NCI-H526 treated with DMSO at 0.1 percent for 48 hours (cell line): ENCODE measurements around the gene SHD.
"Not testable (repeated sequence)": the region's sequence is repeated elsewhere in the genome, so short reads cannot be mapped to it uniquely, and the experiment has no call there.

Source experiments
- DNase-seq: peaks from one replicate; lab custom pipeline; 2025; lab: John Stamatoyannopoulos, UW

The SHD gene

DNA sequence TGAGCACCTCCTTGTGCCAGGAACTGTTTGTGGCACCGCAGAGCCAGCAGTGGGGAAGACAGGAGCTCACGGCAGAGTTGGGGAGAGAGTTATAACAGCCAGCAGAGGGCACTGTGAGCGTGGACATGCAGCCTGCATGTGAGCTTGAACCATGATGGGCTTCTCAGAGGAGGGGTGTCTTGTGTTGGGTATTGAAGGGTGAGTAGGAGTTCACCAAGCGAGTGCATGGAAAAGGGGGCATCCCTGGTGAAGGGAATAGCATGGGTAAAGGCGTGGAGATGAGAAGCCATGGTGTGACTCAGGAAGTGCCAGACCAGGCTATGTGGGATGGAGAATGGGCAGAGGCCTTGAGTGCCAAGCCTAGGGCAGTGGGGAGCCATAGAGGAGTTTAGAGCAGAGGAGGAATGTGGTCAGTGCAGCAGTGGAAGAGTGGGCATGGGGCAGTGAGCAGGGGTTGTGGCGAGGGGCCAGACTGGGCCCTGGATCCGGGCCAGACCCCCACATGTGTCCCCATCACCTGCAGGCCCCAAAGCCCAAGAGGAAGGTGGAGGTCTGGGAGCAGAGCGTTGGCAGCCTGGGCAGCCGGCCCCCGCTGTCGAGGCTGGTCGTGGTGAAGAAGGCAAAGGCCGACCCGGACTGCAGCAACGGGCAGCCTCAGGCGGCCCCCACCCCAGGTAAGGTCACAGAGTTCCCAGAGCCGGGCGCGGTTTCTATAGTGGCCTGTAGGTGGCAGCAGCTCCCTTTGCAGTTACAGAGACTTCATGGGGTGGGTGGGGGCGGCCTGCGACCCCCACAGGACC, 11.8 kb upstream of the SHD start:
- DNase-seq: peak; percentile 5

DNA sequence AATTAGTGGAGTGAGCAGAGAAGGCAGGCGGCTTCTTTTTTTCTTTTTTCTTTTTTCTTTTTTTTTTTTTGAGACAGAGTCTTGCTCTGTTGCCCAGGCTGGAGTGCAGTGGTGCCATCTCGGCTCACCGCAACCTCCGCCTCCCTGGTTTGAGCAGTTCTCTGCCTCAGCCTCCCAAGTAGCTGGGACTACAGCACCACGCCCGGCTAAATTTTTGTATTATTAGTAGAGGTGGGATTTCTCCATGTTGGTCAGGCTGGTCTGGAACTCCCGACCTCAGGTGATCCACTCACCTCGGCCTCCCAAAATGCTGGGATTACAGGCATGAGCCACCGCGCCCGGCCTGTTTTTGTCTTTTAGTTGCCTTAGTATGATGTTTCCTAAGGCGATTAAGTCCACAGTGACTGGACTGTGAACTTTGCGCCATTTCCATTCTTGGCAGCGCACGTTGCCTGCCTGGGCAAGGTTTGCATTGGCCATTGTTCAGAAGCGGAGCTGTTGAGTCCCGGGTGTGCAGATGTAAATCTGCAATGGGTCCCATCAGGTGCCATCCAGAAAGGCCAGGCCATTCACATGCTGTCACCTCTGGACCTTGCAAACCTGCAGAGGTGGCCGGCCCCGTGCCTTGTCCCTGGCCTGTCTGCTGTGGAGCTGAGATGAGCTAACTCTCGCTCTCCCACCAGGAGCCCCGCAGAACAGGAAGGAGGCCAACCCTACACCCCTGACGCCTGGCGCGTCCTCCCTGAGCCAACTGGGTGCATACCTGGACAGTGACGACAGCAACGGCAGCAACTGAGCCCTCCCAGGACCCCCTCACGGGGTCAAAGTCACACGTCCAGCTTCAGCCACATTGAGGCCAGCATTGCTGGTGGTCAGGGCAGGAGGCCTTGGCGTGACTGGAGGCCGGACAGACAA, 10.9 kb upstream of the SHD start:
- DNase-seq: no peak

DNA sequence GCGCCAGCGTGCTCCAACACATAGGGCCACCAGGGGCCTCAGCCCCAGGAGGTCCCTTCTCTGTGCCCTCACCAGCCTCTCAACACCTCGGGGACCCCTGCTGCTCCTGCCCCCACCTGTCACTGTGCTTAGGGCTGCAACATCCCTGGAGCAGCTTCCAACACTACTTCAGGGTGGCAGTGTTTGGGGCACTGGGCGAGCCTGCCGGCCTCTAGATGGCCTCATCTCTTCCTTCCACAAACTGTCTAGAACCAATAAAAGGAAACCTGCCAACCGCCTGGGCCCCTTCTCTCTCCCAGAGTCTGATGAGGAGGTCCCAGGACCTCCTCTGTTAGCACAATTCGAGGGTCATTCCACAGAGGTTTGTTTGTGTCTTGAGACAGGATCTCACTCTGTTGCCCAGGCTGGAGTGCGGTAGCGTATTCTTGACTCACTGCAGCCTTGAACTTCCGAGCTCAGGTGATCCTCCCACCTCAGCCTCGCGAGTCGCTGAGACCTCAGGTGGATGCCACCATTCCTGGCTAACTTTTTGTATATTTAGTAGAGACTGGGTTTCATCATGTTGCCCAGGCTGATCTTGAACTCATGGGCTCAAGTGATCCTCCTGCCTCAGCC, 10.1 kb upstream of the SHD start:
- DNase-seq: no peak

DNA sequence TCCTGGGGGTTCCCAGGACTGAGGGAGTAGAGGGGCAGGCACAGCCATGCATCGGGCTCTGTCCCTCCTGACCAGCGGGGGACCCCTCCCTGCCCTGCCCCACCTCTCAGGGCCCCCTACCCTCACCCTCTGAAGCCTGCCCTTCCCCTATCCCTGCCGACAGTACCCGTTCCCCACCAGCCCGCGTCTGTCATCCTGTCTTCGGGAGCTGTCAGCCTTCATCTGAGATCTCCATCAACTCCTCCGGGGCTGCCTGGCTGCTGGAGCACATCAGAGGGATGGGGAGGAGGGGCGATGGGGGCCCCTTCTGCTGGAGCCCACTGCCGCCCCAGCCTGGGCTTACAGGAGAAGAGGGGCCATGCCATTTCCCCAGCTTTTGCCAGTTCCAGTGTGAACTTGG, 6.2 kb upstream of the SHD start:
- DNase-seq: no peak

DNA sequence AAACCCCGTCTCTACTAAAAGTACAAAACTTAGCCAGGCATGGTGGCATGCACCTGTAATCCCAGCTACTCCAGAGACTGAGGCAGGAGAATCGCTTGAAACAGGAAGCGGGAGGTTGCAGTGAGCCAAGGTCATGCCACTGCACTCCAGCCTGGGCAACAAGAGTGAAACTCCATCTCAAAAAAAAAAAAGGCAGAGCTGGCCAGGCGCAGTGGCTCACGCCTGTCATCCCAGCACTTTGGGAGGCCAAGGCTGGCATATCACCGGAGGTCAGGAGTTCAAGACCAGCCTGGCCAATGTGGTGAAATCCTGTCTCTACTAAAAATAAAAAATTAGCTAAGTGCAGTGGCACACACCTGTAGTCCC, 4.8 kb upstream of the SHD start:
- DNase-seq: not testable (repeated sequence)

DNA sequence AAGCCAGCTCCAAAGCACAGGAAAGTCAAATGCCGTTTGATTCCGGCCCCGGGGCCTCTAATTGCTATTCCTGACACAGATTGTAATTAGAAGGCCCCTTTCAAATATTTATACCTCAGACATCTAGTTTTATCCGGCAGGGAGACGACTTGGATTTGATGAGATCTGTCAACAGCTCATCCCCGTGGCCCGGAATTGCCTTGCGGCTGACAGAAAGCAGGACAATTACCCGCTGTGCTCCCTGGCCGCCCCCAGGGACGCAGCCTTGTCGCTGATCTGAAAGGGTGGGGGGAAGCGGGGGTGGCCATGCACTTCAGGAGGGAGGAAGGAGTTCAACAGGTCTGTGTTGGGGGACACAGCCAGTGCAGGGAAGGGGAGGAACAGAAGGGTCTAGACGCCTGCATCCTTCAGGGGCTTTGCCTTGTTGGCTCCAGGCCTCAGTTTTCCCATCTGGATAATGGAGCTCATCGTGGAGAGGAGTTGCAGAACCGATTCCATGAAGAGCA, 1.8 kb upstream of the SHD start:
- no peak for DNase-seq

DNA sequence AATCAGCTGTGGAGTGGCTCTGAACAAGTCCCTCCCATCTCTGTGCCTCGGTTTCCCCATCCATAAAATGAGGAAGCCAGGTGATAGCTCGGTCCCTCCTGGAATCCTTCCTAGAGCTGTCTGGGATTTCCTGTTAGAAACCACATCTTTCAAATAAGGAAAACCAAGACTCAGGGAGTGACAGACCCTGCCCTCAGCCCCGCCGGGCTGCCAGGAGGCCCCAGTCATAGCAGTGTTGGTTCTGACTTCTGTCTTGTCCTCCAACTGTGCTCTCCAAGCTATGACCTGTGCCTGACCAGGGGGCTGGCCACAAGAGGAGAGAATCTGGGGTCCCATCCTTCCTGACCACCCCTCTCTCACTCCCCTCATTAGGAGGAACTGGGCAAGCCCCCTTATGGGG, 1.1 kb upstream of the SHD start:
- no peak for DNase-seq

DNA sequence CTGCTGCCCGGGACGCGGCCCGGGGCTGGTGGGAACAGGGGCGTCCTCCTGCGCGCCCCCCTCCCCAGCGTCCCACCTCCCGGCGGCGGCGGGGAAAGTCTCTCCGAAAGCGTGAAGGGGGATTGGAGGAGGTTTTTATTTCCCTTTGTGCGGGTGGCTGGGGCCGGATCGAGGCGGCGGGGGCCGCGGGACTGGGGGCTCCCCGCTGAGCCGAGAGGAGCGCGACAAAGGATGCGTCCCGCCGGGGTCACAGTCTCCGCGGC, 132 bp downstream of the SHD start:
- no peak for DNase-seq

DNA sequence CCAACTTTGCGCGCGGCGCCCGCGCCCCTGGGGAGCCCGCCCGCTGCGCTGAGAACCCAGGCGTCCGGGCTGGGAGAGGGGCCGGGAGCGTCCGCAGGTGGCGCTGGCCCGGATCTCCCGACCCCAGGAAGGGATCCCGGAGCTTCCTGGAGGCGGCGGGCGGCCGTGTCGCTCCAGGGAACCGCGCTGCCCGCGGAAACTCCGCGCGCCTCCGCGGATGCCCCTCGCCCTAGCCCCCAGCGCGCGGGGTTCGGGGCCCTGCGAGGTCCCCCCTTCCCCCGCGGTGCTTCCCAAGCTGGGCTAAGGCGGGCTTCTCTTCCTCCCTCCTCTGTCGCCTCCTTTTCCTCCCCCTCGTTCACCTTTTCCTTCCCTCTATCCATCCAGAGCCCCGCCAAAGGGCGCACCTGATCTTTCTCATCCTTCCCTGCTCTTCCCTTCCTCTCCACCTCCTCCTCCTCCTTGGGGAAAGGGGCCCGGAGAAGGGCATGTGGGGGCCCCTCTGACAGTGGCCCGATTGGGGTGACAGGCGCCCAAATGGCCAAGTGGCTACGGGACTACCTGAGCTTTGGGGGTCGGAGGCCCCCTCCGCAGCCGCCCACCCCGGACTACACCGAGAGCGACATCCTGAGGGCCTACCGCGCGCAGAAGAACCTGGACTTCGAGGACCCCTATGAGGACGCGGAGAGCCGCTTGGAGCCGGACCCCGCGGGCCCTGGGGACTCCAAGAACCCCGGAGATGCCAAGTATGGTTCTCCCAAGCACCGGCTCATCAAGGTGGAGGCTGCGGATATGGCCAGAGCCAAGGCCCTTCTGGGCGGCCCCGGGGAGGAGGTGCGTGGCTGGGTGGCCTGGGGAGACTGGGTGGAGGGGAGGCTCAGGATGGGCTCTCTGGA, 710 bp downstream of the SHD start:
- no peak for DNase-seq

DNA sequence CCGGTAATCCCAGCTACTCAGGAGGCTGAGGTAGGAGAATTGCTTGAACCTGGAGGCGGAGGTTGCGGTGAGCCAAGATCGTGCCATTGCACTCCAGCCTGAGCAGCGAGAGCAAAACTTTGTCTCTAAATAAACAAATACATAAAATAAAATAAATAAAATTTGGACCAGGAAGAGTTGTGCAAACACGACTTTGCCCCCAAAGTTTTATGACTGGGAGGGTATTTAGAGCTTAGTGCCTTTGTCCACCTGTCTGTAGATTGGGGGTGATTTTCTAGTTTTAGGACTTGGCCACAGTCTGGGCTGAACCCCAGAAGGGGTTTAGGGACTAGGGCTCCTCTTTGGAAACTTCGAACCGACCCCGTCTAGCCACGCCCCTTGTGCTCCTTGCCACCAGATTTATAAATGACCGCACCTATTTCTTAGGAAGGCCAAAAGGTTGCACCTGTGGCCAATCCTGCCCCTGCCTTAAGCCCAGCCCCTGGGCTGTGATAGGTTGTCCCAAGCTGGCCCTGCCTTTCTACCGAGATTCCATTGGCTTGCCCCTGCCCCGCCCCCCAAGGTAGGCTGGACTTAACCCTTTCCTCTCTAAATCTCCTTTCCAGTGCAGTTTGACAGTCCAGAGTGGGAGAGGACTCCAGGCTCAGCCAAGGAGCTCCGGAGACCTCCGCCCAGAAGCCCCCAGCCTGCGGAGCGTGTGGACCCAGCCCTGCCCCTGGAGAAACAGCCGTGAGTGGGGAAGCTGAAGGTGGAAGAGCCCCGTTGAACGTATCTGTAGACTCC, 5.3 kb downstream of the SHD start:
- DNase-seq: peak; percentile 11

DNA sequence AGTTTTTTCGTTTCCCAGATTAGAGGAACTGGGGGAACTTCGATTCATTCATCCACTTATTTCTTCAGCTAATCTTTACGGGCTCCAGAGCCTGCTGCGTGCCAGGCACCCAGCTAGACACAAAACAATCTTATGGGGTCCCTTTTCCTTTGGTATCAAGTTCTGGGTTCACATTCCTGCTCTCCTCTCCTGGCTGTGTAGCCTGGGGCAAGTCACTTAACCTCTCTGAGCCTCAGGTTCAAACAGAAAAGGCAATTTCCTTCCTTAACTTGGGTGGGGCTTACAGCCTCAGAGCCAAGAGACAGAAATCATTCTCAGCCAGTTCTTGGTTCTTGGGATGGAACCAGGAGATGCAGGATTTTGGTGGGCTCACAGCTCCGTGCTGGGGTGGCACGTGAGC, 5.9 kb downstream of the SHD start:
- no peak for DNase-seq

DNA sequence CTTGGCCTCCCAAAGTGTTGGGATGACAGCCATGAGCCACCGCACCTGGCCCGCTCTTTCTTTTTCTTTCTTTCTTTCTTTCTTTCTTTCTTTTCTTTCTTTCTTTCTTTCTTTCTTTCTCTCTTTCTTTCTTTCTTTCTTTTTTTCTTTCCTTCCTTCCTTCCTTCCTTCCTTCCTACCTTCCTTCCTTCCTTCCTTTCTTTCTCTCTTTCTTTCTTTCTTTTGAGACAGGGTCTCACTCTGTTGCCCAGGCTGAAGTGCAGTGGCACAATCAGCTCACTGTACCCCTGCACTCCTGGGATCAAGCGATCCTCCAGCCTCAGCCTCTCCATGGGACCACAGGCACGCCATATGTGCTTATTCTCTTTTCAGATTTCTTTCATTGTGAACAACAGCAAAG, 7.1 kb downstream of the SHD start:
- DNase-seq: not testable (repeated sequence)

DNA sequence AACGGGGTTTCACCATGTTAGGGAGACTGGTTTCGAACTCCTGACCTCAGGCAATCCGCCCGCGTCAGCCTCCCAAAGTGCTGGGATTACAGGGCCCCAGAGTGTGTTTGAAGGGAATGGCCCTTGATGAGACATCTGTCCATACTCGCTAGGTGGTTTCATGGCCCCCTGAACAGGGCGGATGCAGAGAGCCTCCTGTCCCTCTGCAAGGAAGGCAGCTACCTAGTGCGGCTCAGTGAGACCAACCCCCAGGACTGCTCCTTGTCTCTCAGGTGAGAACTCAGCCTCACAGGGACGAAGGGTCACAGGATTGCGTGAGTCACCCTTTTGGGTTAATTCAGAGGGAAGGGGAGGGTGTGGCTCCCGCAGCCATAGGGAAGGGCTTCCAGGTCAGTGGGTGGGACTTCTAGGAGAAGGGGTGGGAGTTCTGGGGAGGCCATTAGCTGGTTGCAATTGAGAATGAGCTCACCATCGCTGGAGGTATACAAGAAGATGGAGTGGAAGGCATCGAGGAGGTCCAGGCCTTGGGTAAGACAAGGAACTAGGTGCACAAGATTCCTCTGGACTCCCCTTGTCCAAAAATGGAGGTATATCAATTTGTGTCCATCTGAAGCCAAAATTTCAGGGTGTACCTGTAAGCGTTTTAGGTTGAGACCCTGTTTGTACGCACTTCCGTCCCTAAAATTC, 9.2 kb downstream of the SHD start:
- DNase-seq: no peak

DNA sequence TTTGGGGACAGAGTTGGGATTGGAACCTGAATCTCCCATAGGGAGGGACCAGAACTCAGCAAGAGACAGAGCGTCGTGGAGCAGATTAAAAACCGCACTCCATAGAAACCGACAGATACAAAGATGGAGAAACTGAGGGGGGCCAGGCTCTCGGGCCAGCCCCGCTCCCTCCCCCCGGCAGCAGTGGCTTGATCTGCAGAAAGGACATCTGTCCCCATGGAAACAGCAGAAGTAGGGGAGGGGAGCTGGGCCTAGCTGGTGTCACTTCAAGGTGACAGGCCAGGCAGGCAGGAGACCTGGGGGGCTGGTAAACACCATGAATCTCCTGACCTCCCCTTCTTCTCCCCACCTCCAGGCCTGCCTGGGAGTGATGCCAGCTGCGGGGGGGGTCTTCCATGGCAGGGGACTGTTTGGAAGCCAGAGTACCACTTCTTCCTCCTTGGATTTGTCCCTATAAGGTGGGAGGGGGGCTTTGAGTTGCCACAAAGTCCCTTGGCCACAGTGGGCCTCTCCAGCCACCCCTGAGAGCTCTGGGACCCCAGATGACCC, 12.2 kb downstream of the SHD start:
- DNase-seq: no peak

DNA sequence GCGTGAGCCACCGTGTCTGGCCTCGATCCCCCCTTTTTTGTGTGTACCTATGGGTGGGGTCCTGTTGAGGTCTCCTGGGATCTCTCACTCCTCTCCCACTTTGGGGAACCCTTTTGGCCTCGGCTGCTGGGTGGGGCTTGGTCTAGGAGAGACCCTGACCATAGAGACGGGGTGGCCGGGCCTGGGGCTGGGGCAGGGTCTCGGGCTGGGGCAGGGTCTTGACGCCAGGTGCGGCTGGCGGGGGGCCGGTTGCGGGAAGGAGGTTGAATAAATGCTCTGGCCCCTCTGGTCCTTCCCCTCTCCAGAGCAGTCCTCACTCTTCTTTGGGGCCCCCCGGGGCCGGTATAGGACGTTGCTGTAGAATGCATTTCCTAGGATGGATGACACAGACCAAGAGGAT, 13.4 kb downstream of the SHD start:
- DNase-seq: no peak

DNA sequence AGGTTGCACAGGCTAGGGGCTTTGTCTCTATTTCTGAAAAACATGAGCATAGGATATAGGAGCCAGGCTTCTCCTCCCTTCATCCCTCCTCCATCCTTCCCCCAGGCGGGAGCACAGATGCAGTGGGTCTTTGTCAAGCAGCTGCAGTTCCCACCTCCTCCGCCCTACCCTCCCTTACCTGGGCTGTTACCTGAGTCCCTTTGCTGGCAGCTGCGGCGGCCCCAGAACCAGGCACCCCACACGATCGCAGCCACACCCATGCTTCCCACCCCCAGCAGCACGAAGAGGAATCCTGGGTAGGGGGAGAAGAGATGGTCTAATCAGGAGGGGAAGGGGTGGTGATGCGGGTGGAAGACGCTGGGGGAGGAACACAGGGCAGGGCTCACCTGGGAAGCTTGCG, 15.3 kb downstream of the SHD start:
- DNase-seq: no peak

DNA sequence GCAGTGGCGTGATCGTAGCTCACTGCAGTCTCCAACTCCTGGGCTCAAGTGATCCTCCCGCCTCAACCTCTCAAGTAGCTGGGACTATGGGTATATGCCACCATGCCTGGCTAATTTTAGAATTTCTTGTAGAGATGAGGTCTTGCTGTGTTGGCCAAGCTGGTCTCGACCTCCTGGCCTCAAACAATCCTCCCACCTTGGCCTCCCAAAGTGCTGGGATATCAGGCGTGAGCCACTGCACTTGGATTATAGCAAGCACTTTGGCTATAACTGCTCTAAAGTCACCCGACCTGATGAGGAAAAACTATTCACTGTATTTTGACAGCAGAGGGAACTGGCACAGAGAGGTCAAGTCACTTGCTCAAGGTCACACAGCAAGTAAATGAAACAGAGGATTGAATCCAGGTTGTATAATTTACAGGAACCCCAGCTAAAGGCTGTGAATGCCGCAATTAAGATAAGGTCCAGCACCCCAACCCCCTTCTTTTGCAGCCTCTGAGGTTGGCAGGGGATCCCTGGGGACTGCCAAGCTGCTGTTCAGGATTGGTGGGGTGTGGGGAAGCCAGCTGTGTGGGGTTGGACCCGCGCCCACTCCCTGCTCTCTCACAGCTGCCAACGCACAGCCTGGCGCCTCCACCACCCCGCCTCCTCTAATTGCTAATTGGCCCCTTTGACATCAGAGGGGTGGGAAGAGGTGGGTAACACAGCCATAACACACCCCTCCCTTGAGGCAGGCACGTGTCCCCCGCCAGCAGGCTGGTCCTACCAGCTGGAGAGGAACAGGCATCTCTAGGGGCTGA, 17.1 kb downstream of the SHD start:
- no peak for DNase-seq

DNA sequence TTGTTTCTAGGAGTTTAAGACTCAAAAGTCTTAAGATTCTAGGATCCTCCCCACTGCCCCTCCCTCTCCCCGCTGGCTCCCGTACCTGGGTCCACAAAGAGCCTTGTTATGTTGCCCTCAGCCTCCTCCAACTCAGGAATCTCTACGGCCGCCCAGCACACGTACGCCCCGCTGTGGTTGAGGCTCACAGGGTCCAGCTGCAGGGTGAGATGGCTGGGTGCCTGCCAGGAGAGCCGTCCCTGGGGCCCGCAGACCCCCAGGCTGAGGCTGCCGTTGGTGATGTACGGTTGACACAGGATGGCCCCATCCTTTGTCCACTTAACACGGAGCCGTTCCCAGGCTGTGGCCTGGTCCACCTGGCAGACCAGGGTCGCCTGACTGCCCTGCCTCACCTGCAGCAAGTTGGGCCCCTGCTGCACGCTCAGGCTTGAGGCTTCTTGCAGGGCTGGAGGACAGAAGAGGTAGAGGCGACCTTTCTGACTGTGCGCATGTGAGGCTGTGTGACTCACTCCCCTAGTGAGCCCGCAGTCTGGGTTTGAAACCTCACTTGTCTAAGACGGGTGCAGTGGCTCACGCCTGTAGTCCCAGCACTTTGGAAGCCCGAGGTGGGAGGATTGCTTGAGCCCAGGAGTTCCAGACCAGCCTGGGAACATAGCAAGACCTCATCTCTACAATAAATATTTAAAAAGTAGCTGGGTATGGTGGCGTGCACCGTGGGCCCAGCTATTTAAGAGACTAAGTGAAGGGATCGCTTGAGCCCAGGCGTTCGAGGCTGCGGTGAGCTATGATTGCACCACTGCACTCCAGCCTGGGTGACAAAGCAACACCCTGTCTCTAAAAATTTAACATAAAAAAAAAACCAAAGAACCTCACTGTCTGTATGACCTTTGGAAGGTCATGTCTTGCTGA, 19.1 kb downstream of the SHD start:
- no peak for DNase-seq
